ENCODE measurements around the gene BCL11B.

DNA sequence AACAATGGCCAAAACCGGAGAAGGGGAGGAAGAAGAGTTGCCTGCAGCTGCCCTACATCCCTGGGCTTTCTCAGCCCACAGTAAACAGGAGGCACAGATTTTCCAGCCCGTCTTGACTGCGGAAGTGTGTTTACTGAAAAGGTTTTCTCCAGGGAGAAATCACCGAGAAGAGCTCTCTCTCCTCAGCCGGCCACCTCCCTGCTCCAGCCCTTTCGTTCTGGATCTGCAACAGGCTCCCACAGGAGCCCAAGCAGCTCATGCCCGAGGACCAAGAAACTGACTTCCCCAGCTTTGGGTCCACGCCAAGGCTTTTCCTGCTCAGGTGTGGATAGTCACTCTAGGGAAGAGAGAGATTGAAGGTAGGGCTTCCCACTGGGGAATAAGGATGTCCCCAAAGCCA lies 61.7 kb downstream of the BCL11B start:
- no peak for TF ChIP-seq MYC (IDR thresholded peaks at IDR 0.05; ENCODE audit: insufficient read depth, insufficient read length, insufficient replicate concordance, low read length, severe bottlenecking)
- no peak for TF ChIP-seq POLR2A (IDR thresholded peaks at IDR 0.05; ENCODE audit: low read depth, low read length)
- TF ChIP-seq, protein P1, sequence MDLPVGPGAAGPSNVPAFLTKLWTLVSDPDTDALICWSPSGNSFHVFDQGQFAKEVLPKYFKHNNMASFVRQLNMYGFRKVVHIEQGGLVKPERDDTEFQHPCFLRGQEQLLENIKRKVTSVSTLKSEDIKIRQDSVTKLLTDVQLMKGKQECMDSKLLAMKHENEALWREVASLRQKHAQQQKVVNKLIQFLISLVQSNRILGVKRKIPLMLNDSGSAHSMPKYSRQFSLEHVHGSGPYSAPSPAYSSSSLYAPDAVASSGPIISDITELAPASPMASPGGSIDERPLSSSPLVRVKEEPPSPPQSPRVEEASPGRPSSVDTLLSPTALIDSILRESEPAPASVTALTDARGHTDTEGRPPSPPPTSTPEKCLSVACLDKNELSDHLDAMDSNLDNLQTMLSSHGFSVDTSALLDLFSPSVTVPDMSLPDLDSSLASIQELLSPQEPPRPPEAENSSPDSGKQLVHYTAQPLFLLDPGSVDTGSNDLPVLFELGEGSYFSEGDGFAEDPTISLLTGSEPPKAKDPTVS (IDR thresholded peaks at IDR 0.05; ENCODE audit: low read depth, low read length), result no peak
- TF ChIP-seq CBFB (IDR thresholded peaks at IDR 0.05; ENCODE audit: low read depth), result no peak
- TF ChIP-seq, protein P2, sequence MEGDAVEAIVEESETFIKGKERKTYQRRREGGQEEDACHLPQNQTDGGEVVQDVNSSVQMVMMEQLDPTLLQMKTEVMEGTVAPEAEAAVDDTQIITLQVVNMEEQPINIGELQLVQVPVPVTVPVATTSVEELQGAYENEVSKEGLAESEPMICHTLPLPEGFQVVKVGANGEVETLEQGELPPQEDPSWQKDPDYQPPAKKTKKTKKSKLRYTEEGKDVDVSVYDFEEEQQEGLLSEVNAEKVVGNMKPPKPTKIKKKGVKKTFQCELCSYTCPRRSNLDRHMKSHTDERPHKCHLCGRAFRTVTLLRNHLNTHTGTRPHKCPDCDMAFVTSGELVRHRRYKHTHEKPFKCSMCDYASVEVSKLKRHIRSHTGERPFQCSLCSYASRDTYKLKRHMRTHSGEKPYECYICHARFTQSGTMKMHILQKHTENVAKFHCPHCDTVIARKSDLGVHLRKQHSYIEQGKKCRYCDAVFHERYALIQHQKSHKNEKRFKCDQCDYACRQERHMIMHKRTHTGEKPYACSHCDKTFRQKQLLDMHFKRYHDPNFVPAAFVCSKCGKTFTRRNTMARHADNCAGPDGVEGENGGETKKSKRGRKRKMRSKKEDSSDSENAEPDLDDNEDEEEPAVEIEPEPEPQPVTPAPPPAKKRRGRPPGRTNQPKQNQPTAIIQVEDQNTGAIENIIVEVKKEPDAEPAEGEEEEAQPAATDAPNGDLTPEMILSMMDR (IDR thresholded peaks at IDR 0.05 in 2 of 3, conservative IDR thresholded peaks at IDR 0.05 in 1 of 3; ENCODE audit: control insufficient read depth in 2 of 3, extremely low read depth in 1 of 3, insufficient read depth in 1 of 3, low read depth in 3 of 3, low read length in 3 of 3), result no peak
- TF ChIP-seq SIN3A (IDR thresholded peaks at IDR 0.05; ENCODE audit: low read depth, low read length), result no peak
